ENCODE results near the gene TMEM44. TPM values are rescaled to one million over a fixed set of nuclear protein-coding genes. Genes with fewer than 3 reads are reported as not detected.
"Not testable (repeated sequence)": the region's sequence is repeated elsewhere in the genome, so short reads cannot be mapped to it uniquely, and the experiment has no call there.

TMEM44 gene
- polyA plus RNA-seq, 3 donors: 18.7 to 23.1 (median 19.0) TPM

DNA sequence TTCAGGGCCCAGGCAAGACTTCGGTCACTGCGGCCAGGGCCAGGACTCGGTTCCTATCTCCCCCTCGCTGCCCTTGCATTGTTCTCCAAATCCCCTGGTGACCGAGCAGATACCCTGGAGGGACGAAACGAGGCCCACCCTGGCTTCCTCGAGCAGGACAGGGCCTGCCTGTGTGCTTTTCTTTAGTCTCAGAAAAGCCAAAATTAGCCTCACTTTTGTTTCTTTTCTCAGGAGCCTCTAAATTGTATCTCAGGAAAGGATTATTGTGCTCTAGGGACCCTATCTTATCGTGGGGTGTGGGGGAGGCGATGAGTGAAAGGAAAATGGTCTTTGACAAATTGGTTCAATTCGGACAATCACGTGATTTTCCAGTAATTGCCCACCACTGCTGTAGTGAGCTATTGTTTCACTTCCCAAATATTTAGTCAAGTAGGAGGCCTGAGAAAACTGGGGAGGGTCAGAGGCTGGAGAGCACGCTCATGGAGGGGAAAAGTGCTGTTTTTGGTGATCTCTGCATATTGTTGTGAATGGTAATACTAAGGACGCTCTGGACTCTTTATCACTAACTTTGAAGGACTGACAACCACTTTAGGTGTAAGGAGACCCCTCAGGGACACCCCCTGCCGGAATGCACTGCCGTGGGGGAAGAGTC is 61.6 kb downstream of the TMEM44 start:
- no peak for DNase-seq (ENCODE audit: extremely low read depth in 1 of 11, low read depth in 9 of 11, low spot score in 4 of 11)

DNA sequence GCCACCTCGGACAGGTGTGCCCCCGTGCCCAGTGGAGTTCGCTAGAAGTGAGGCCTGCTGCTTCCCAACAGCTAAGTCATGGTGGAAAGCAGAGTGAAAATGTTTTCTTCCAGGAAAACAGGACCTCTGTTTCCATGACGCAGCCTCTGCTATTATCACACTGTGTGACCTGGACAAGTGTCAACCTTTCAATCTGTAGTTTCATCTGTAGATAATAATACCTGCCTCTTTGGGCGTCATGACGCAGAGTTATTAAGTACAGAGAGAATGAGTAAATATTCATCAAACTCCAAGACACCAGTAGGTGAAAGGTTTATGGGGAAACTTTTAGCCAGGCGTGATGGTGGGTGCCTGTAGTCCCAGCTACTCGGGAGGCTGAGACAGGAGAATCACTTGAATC is 62.3 kb downstream of the TMEM44 start:
- no peak for DNase-seq (ENCODE audit: extremely low read depth in 1 of 11, low read depth in 9 of 11, low spot score in 4 of 11)

DNA sequence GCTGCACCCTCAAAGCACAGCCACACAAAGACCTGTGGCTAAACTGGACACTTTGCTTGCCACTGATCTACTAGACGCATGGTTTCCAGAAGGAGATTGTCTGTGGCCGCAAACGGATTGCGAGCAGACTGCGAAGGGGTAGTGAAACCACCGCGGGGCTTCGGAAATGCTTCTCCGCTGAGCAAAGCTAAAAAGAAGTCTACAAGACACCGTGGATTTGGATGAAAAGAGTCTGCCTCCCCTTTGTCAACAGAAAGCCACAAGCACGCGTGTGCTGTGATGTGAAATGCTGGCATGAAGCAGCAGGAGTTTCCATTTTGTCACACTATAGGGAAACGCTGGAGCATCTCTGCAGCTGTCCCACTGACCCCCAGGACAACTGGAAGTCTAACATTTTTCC is 63.0 kb downstream of the TMEM44 start:
- DNase-seq (ENCODE audit: extremely low read depth in 1 of 11, low read depth in 9 of 11, low spot score in 4 of 11): no peak

DNA sequence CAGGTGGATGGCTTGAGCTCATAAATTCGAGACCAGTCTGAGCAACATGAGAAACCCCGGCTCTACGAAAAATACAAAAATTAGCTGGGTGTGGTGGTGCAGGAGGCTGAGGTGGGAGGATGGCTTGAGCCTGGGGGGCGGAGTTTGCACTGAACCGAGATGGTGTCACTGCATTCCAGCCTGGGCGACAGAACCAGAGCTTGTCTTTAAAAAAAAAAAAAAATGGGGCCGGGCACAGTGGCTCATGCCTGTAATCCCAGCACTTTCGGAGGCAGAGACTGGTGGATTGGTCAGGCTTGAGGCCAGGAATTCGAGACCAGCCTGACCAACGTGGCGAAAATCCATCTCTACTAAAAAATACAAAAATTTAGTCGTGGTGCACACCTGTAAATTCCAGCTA is 64.0 kb downstream of the TMEM44 start:
- DNase-seq (ENCODE audit: extremely low read depth in 1 of 11, low read depth in 9 of 11, low spot score in 4 of 11): no peak

DNA sequence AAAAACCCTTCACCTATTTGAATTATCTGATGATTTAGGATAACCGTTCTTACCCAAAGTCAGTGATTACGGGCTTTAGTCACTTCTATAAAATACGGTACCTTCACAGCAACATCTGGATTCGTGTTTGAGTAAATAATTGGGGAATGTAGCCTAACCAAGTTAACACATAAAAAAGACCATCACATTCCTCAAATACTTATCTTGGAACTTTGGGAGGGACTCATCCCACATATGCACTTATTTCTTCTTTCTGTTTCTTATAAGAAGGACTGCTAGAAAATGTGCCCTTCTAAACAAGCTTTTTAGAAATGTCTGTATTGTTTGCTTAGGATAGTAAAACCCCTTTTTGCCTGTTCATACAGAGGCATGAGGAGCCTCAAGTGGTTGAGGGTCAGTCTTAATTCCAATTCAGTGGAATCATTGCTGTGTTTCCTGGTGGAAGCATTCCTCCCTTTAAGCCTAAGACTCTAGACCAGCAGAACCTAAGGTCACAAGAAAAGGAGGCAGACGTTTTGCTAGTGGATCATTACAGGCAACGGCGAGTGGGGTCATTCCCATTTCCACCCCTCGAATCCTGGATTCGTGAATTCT is 67.5 kb downstream of the TMEM44 start:
- no peak for DNase-seq (ENCODE audit: extremely low read depth in 1 of 11, low read depth in 9 of 11, low spot score in 4 of 11)

DNA sequence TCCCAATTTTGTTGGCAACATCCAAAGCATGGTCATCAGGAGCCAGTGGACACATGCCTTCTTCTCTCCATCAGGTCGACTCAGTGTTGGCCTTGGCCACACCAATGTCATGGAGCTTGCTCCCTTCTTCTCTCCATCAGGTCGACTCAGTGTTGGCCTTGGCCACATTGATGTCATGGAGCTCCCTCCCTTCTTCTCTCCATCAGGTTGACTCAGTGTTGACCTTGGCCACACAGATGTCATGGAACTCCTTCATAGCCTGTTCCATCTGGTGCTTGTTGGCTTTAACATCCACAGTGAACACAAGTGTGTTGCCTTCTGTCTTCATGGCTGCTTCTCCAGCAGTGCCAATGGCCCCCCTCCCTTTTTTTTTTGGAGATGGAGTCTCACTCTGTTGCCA is 70.2 kb downstream of the TMEM44 start:
- DNase-seq (ENCODE audit: extremely low read depth in 1 of 11, low read depth in 9 of 11, low spot score in 4 of 11): no peak

DNA sequence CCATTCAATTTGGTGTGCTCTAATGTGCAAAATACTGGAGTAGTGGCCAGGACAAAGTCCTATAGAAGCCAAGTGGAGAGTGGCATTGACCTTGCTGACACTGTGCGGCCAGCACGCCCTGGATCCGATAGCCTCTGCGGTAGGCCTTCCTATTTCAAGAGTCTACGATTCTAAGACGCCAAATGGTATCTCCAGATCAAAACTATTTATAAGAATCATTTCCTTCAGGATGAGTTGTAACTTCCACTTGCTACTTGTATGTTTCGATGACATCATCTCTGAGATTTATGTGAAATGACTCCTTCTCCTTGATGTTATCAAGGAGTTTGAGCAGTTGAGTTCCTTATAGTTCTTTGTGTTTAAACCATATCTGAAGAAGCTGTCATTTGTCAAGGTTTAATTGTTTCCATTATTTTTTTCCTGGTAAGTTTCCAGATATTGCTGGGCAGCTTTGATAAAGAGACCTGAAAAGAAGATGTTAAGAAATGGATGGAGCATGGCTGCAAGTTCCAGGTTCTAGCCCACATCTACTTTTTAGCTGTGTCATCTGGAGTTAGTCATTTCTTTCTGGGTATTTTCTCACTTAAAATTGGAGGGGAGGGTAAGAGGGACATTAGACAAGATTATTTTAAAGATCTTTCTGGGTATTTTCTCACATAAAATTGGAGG is 71.8 kb downstream of the TMEM44 start:
- no peak for DNase-seq (ENCODE audit: extremely low read depth in 1 of 11, low read depth in 9 of 11, low spot score in 4 of 11)

DNA sequence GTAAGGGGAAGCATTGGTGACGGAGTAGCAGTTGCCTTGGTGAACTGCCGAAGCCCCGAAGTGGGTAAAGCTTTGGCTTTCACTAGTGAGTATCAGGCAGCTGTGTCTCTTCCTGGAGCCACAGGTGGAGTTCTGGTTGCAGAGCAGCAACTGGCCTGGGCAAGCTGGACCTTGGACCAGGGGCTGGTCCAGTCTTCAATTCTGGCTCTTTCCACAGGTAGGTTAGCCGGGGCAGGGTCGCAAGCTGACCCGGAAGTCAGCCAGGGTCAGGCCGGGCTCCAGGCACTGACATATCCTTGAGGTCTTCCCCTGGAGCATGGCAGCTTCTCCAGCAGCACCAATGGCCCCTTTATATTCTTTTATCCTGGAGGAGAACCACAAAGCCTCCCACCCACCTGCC is 73.2 kb downstream of the TMEM44 start:
- DNase-seq (ENCODE audit: extremely low read depth in 1 of 11, low read depth in 9 of 11, low spot score in 4 of 11): no peak

DNA sequence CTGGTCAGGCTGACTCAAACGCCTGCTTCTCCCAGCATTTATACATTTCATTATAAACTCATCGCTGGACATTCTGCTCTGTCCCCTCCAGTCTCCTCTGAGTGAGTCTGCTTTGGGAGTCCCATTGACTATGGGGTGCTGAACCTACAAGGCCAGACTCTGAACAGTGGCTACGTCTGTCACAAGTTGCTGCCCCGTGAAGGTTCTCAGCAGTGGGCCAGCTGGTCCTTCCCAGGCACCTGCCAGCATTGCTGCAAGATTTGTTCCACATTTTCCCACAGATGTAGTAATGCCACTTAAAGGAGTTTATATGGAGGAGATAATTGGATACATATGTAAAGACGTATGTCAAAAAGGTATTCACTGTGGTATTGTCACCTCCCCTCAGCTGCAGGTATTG is 73.7 kb downstream of the TMEM44 start:
- DNase-seq (ENCODE audit: extremely low read depth in 1 of 11, low read depth in 9 of 11, low spot score in 4 of 11): no peak

DNA sequence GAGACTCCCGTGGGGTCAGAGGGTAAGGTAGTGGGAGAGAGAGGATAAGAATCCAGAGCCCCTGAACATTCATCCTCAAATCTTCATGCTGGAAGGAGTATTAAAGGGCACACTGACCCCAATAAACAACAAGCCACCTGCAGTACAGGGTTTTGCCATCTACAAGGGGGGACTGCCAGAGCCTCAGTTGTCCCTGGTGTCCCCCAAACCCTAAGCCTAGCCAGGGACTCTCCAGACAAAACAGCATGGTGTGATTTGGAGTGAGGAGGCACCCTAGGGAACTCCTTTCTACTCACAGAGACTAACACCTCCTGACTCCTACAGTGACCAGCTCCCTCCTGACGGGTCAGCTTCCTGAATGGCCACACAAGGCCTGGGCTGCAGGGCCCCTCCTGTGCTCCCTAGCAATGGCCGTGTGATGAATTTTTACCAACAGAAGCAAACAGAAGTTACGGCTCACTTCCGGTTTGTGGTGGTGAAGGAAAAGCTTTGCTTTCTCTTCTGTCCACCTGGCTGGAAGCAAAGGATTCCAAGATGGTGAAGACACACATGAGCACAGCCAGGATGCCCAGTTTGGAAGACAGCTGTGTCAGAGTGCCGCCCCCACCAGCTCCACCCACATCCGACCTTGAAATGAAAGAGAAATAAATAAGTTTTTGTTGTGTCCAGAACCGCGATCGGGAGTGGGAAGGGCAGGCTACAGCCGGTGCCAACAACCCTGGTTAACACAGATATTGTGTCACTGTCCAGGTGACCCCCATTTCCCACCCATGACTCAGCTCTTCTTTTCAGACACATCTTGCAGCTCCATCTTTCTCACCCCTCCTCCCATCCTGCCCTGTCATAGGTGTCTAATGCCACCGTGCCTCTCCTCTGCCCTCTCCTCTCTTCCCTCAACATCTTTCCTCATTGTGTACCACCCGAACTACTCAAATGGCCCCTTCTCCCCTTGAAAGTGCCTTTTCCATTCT is 76.8 kb downstream of the TMEM44 start:
- DNase-seq (ENCODE audit: extremely low read depth in 1 of 11, low read depth in 9 of 11, low spot score in 4 of 11): no peak

DNA sequence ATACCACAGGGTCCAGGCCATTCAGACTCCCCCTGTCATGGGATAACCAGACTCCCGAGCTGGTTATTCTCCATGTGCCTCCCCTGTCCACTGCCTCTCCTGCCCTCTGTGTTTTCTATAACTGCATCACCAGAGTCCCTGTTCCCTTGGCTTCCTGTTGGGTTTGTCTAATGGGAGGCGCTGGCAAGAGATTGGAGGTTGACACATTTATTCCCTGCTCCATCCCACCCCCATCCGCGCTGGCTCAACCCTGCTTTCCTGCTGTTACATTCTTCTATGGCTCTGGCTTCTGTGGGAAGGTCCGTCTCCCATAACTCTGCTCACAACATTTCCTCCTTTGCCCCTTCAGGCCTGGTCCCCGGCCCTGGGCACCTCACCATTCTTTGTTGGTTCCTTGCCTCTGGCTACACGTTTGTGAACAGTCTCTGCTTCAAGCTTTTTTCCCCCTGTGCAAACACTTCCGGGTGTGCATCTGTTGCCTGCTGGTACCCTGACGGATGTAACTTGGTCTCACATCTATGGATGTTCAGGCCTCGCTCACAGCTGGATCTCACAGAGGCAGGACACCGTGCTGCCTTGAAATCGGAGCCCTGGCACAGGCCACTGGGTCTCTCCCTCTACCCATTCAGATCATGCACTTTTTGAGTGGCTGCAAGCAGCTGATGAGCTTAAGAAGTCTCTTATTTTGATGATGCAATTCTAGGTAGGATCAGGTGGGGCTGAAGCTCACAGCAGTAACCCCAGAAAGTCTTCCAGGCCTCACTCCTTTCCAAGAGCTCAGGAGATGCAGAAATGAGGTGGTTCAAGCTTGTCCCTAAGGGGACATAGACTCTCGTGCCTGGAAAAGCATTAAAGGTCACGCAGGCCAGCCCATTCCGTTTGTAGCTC is 77.8 kb downstream of the TMEM44 start:
- no peak for DNase-seq (ENCODE audit: extremely low read depth in 1 of 11, low read depth in 9 of 11, low spot score in 4 of 11)

DNA sequence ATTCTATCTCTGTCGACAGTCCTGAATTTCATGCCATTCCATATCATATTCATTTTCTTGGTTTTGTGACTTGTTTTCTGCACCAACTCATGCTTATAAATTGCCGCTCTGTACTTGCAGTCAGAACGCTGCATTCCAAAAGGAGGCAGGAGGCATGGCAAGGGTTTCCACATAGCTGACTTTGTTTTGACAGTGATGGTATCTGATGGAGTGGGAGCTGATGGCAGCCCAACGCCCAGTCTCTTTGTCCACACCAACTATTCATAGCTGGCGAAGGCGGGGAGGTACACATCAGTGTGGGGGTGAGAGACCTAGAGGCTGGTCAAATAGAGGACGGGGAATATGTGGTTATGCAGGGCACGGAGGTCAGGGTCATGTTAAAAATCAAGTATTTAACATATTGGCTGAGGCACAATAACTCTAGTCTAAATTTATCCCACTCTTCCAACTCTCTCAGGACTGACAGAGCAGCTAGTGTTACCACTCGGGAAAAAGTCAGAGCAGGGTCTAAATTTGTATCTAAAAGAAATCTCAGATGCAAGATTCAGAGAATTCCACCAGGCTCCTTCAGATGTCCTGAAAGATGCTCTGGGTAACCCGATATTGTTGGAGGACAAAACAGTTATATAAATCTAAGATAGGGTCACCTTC is 78.6 kb downstream of the TMEM44 start:
- DNase-seq (ENCODE audit: extremely low read depth in 1 of 11, low read depth in 9 of 11, low spot score in 4 of 11): no peak

DNA sequence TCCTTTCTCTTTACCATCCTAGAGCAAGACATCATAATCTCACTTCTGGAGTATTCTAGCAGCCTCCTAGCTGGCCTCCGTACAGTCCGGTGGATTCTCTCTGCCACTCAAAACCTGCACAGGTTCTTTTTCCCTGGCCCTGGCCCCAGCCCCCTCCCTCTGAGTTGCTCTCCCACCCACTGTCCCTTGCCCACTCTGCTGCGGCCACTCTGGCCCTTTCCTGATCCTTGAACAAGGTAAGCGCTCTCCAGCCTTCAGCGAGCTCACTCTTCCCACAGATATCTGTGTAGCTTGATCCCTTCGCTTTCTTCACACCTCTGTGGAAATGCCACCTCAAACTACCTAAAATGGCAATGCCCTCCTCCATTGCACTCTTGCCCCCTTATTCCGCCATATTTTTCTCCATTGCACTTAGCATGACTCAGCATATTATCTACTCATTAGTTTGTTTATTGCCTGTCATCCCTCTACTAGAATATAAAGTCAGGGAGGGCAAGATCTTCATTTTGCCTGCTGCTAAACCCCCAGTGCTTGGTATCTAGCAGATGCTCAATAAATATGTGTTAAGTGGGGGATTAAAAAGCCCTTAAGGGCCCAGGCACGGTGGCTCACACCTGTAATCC is 80.8 kb downstream of the TMEM44 start:
- no peak for DNase-seq (ENCODE audit: extremely low read depth in 1 of 11, low read depth in 9 of 11, low spot score in 4 of 11)

DNA sequence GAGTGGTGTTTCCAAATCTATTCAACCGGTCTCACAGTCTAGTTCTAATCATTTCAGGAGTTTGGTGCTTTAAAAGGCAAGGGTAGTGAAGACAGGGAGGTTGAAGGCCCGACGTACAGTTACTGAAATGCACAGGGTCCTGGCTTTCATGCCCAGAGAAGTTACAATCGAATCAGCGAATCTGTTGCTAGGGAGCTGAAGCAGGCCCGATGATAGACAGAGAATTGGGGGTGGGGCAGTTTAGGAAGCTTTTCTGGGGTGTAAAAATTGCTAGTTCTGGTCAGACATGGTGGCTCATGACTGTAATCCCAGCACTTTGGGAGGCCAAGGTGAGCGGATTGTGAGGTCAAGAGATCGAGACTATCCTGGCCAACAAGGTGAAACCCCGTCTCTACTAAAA is 83.4 kb downstream of the TMEM44 start:
- no peak for DNase-seq (ENCODE audit: extremely low read depth in 1 of 11, low read depth in 9 of 11, low spot score in 4 of 11)

DNA sequence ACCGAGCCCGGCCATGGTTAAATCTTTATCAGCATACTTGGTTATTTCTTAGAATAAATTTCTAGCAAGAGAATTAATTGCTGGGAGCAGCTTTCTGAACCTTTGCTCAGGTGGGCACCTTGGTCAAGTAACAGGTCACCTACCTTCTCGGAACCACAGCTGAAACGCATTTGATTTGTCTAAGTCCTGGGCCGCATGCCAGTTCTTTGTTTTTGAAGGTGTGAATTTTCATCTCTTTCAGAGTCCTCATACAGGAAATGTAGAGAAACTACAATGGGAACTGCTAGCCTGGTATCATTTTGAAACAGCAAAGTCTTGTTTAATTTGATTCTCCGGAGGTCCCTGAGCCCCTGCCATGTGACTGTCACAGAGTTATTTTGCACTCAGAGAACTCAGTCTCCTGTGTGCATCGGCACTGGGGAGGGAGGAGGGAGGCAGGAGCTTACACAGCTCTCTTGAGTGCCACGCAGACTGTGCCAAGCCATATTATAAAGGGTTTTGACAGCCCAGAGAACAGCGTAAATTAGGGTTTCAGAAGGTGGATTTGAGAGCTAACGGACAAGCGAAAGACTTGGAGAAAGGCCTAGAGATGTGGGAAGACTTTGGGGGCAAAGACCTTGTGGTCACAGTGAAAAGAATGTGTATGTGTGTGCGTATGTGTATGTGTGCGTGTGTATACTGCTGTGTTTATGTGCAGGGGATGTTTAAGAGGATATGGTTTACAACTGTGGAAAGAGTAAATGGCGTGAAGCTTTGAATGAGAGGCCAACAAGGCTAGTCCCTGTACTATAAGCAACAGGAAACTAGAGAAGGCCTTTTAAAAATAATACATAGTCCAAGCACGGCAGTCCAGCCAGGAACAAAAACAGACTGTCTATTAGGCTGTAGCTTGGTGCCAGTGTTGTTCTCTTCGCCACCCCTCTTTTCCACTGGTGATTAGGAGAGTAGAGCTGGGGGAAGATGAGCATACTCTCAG is 84.6 kb downstream of the TMEM44 start:
- DNase-seq (ENCODE audit: extremely low read depth in 1 of 11, low read depth in 9 of 11, low spot score in 4 of 11): no peak

DNA sequence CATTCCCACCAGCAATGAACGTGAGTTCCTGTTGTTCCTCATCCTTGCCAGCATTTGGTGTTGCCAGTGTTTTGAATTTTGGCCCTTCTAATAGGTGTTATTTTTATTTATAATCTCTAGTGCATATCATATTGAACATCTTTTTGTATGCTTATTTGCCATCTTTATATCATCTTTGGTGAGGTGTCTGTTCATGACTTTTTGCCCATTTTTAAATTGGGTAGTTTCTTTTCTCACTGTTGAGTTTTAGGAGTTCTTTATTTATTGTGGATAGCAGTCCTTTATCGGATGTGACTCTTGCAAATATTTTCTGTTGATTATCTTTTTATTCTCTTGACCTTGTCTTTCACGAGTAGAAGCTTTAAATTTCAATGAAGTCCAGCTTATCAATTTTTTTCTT is 86.2 kb downstream of the TMEM44 start:
- no peak for DNase-seq (ENCODE audit: extremely low read depth in 1 of 11, low read depth in 9 of 11, low spot score in 4 of 11)

DNA sequence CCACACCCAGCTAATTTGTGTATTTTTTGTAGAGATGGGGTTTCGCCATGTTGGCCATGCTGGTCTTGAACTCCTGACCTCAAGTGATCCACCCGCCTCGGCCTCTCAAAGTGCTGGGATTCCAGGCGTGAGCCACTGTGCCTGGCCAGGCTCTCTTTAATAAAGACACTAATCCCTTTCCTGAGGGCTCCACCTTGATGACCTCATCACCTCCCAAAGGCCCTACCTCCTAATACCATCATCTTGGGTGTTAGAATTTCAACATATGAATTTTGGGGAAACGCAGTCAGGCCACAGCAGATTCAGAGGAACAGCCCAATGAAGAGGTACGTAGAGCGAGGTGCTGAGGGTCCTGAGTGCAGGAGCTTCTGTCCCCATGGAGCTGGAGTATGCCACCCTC is 87.7 kb downstream of the TMEM44 start:
- DNase-seq (ENCODE audit: extremely low read depth in 1 of 11, low read depth in 9 of 11, low spot score in 4 of 11): not testable (repeated sequence)
